Hepatocyte (in vitro differentiated cells): ENCODE results near the gene IQCN.

Experiments used
- EZH2 ChIP-seq: fragments of 200-600 bp; sonication (generic); IDR thresholded peaks from 2 replicates; pipeline ENCODE4 v1.6.1; 2016; ENCODE audit warnings: antibody characterized with exemption, mild to moderate bottlenecking, borderline replicate concordance
- EZH2phosphoT487 ChIP-seq: fragments of 200-600 bp; sonication (generic); IDR thresholded peaks from one replicate; pipeline ENCODE4 v1.6.1; 2018; ENCODE audit warnings: antibody characterized with exemption, mild to moderate bottlenecking, low read depth, moderate library complexity; ENCODE audit not compliant: unreplicated experiment, severe bottlenecking
- TF ChIP-seq, protein P1 (sequence below): fragments of 200-600 bp; sonication (generic); IDR thresholded peaks from 2 replicates; pipeline ENCODE4 v1.5.1; 2016; ENCODE audit warnings: antibody characterized with exemption, mild to moderate bottlenecking; ENCODE audit not compliant: poor library complexity

DNA sequence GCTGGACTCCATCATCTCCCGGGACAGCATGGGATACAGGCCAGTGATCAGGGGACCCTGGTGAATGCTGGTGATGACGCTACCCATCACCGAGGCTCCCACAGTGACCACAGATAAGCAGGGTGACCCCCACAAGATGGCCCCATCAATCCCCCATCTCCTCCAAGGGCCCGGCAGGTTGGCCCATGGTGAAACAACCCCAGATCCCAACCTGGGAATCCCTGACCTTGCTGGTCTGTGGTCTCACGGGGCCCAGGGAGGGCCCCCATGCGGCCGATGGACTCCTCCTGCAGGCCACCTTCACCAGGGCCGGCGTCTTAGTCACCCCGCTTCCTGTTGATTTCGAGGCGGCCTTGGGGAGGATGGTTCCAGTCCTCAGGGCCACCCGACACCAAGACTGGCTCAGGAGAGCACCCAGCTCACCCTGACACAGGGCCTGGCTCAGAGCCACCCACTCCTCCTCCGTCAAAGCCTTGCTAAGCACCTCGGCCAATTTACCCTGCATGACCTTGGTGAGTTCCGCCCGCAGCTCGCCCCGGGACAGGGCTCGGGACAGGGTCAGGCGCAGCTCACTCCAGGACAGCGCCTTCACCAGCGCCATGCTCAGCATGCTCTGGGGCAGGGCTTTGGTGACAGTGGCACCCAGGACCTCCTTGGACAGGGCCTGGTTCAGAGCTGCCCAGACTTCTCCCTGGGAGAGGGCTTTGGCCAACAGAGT lies 10.0 kb downstream of the IQCN start:
- TF ChIP-seq, protein P1, sequence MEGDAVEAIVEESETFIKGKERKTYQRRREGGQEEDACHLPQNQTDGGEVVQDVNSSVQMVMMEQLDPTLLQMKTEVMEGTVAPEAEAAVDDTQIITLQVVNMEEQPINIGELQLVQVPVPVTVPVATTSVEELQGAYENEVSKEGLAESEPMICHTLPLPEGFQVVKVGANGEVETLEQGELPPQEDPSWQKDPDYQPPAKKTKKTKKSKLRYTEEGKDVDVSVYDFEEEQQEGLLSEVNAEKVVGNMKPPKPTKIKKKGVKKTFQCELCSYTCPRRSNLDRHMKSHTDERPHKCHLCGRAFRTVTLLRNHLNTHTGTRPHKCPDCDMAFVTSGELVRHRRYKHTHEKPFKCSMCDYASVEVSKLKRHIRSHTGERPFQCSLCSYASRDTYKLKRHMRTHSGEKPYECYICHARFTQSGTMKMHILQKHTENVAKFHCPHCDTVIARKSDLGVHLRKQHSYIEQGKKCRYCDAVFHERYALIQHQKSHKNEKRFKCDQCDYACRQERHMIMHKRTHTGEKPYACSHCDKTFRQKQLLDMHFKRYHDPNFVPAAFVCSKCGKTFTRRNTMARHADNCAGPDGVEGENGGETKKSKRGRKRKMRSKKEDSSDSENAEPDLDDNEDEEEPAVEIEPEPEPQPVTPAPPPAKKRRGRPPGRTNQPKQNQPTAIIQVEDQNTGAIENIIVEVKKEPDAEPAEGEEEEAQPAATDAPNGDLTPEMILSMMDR = no peak
- TF ChIP-seq EZH2 = no peak
- TF ChIP-seq EZH2phosphoT487 = no peak
